NOMO-1 treated with dmso at 0.1 percent for 144 hours (cell line): ENCODE results near the gene SLC4A4.

Source experiments
- DNase-seq: peaks from one replicate; lab custom pipeline; 2025; ENCODE audit not compliant: unreplicated experiment; lab: John Stamatoyannopoulos, UW

Gene SLC4A4

GRCh38 chr4:71356924-71357663 lies 18.3 kb downstream of the SLC4A4 start:
- DNase-seq, result no peak

DNA sequence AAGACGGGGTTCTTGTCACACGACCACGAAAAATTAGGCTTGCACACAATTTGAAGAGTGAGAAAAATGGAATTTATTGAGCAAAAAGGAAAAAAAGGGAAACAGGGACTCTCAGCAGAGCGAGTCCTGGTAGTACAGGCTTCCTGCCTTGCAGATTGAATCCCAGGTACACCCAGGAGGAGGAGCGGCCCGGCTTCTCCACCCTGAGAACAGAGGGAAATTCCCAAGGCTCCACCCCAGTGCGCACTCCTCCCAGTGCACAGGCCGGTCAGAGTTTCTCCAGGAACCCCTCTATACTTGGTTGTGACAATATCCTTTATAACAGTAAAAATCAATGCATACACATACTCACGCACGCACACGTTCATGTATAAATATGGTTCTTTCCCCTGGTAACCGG lies 22.0 kb downstream of the SLC4A4 start:
- DNase-seq, result no peak

DNA sequence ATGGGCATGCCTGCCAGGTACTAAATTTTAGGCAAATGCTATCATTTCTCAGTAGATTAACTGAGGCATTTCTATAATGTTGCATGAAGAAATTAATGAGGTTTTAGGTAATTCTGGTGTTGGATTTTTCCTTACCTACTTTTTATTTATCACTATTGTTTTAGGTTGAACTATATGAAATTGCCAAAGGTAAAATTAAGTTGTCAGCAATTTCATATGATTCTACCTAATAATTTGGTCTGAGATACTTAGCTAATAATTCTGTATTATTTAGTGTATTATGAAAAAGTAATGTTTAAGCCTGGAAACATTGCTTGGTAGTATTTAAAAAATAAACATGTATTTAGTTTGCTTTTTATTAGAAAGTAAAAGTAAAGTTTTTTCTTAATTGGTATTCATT lies 22.7 kb downstream of the SLC4A4 start:
- no peak for DNase-seq

DNA sequence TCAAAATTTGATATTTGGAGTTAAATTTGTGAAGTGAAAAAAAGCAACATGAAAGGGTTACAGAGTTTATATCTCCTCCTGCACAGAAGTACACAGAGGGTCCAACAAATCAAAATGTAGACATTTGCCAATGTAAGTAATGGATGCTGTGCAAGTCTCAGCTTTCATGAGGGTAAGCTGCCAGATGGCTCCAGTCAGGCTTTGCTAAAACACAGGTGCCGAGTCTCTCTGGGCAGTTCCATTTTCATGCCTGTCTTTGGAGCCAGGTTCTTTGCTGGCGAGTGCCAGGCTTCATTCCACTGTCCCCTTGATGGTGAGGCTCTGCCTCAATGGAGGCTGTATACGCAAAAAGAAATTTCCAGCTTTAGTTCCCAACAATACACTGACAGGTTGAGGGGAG lies 27.9 kb downstream of the SLC4A4 start:
- no peak for DNase-seq

DNA sequence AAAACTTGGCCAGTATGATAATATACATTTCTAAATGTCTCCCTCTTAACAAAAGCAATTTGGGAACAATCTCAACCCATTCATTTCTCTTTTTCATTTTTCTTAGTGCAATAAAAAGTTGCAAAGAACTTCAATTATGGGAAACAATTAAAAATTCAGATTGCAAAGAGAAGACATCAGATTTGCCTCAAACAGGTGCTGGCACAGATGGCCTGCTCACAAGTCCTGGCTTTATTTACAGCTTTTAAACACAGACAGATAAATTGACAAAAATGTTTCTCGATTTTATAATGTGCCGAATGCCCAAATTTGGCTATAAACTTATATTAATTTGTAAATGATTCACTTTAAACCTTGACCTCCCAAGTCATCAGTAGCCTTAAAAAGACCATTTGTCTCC lies 28.7 kb downstream of the SLC4A4 start:
- DNase-seq, result no peak

- no peak for DNase-seq
Observed at GRCh38 chr4:71368906-71369305, 30.1 kb downstream of the SLC4A4 start.

DNA sequence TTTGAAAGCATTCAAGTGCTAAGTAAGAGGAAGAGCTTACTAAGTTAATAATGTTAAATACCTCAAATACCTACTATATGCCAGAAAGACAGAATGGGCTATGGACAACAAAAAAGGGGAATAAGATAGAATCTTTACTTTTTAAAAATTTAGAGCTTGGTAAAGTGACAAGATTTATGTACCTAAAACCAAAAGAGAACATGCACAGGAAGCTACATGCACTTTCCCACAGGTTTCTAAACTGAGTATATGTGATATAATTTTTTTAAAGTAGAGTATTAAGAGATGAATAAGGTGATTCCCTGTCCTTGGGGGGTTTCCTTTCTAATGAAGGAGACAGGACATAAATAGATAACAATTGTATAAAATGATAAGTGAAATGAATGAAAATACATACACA lies 30.7 kb downstream of the SLC4A4 start:
- DNase-seq, result no peak

GRCh38 chr4:71375494-71375893 lies 36.7 kb downstream of the SLC4A4 start:
- DNase-seq, result no peak

- DNase-seq, result no peak
Observed at GRCh38 chr4:71377561-71377960, 38.7 kb downstream of the SLC4A4 start.

DNA sequence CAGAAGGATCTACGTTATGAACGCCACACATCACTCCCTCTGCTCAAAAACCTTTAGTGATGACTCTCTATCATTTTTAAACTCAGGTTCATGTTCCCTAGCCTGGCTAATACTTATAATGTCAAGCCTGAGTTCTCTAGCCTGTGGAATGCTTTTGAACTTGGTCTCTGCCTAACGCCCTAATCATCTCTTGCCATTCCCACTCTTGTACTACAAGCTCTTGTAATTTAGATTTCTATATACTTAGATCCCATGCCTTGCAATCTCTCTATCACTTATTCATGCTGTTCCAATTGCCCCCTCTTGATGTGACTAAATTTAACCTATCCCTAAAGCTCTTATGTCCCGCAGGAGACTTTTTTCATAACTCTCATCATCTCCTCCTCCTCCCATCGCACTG lies 40.3 kb downstream of the SLC4A4 start:
- DNase-seq, result no peak

DNA sequence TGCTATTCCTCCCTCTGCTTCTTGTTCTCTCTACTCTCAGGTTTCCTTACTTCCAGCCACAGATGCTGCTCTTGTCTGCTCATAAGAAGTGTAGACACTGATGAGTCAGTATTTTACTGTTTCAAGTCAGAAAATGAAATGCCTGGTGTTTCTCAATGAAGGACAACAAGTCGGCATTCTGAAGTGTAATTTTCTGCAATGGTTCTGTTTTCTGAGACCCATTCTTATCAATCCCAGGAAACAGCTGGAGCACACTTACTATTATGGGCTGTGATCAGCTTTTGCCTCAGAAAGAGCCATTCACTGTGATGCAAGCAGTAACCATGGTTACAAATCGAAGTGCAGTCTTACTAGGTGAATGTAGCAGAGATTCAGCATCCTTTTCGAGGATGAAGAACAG lies 42.0 kb downstream of the SLC4A4 start:
- no peak for DNase-seq

DNA sequence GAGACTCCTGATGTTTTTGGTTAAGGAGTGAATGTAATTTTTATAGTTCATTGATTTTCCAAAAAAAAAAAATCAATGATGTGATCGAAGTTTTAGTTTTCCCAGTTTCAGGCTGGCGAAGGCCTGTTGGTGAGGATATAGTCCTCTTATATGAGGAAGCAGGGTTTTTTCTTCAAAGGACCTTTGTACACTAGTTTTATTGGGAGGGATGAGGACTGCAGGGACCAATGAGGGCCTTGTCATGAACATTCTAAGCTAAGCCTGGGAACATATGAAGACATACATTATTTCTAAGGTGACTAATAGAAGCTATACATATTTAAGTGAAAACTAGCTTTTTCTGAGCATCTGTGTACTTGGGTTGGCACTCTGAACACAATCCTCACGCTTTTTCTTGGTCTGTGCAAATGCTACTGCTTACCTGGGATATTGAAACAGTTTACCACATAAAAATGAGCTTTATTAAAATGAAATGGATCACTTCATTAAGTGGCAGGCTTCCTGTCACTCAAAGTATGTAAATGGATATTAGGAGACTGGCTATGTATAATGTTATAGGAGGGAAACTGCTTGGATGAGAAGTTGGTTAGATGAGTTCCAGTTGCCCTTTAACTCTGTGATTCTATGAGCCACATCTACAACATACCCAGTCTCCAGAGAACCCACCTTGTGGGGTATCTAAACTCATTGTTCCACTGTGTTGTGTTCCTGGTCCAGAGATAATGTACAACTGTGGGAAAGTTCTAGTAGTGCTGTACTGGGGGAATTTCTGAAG lies 43.5 kb downstream of the SLC4A4 start:
- no peak for DNase-seq

DNA sequence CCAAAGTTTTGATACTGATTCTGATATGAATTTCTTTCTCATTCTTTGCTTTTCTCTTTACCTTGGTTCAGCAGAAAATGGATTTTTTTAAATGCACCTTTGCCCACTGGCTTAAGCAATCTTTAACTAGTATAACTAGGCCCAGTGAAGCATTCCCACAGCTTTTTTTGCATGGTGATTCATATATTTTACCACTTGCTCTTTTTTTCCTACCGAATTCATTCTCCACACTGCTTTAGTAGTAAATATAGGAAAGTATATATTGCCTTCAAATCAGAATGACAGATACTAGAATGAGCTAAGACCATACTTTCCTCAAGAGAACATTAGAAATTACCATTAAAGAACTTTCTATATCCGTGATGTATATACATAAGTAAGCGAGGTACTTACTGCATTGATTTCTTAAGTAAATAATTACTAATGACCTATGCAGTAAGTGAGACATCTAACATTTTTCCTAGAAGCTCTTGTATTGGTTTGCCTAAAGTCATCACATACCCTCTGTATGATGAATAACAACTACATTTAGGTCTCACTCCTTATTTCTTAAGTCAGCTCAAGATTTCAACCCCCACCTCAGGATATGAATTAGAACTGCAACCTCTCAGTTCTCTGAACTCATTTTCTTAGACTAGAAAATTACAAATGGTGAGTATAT lies 44.2 kb downstream of the SLC4A4 start:
- DNase-seq, result no peak

DNA sequence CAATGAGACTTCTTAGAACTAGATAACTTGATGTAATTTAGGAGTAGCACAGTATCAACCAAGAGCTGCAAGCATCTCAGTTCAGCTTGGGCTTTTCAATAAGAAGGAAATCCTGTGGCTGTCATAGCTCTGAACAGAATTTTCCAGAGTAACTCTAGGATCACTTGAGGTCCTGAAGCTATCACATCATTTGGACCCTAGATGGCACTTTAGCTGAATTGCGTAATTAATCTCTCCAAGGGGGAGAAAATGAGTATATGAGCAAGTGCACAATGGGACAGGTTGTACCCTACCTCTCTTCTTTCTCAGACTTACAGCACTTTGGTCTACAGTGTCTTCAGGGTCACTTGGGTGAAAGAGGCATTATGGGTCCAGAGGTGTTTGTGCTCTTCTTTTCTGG lies 45.2 kb downstream of the SLC4A4 start:
- no peak for DNase-seq

DNA sequence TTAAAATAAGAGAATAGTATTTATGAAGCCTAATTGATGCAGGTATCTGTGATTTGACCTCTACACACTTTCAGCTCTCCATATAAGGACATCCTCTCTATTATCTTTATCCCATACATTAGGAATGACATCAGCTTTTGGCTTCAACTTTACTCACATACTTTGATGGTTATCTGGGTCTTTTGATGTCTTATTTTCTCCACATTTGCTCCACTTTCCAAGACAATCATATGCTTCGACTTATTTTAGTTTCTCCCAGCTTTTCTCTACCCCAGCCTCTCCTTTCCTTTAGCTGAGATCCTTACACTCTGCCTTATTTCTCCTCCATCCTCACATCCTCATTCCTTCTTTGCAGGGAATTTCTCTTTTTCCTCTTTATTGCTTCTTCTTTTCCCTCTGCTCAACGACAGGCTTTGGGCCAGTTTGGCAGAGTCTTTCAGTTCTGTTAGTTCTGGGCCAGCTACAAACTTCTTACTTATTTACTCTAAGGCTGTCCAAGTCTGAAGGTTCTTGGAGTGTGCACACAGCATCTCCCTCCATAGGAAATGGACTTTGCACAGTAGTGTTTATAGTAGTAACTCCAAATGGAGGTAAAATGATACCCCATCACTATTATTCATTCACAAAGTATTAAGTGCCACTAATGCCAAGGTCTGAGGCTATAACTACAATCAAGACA lies 50.5 kb downstream of the SLC4A4 start:
- DNase-seq, result no peak

DNA sequence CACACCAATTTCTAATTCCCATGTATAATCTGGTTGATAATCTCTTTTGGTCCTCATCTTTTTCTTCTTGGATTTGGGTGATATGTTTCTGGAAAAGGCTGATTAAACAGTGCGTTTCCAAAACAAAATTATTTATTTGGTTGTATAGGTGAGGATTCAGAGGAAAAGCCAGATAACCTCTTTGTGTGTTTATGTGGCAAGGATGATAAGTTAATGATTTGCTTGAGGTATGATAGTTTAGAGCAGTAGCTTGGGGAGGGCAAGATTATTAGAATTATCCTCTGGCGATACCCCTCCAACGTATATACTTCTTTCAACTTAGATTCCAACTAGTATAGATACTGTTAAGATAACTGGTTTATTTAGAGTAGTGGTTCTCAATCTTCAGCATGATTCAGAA lies 53.3 kb downstream of the SLC4A4 start:
- DNase-seq, result no peak

DNA sequence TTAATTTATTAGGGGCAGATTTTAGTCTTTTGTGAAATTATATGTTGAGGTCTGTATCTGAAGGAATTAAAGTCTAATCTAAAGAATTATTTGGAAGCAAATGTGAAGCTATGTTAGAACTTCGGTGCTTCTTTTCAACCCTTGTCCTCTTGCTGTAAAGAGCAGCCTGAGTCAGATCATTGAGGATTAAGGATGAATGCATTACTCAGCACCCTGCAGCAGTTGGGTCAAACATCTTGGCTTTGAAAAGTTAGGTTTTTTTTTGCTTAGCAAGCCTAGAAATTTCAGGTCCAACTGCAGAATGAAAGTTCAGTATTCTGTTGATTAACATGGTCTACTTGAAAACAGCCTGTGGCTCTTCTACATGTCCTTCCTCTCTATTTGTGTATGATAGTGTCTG lies 57.6 kb downstream of the SLC4A4 start:
- DNase-seq, result no peak

- DNase-seq, result no peak
Observed at GRCh38 chr4:71400810-71401209, 62.0 kb downstream of the SLC4A4 start.

- no peak for DNase-seq
Observed at GRCh38 chr4:71402616-71403015, 63.8 kb downstream of the SLC4A4 start.

DNA sequence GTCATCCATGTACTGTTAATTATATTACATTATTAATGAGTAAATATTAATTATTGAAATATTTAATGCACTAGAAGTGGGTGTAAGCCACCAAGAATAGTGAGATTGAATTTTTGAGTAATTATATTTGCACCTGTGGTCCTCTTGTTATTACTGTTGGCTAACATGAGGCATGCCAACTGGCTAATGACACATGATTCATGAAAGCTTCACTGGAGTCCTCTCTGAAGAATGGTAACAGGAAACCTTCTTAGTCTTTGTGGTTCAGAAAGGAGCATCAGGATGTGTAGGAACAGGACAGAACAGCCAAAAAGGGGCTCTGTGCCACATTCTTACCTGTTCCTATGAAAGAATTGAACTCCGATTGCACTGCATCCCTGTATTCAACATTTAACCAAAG lies 65.2 kb downstream of the SLC4A4 start:
- DNase-seq, result no peak

GRCh38 chr4:71405791-71406190 lies 67.0 kb downstream of the SLC4A4 start:
- no peak for DNase-seq
